Adrenal gland (tissue), 5 donors: ENCODE measurements around the gene PKMYT1.

ENCODE experiments used
- POLR2A ChIP-seq, 2 donors: fragments of 450-650 bp; IDR thresholded peaks; one replicate each; pipeline ENCODE4 v1.6.1; 2017; ENCODE audit warnings: antibody characterized with exemption in 2 of 2, mild to moderate bottlenecking in 2 of 2, moderate library complexity in 1 of 2
- TF ChIP-seq, protein P1 (sequence below), 6 experiments: fragments of 450-650 bp in 4 of 6; fragments of 200-600 bp in 2 of 6; sonication (generic) in 1 of 6; IDR thresholded peaks; 1 replicate in 5 of 6; 2 replicates in 1 of 6; pipeline versions ENCODE4 v1.5.1 to v1.8.0; 2016 to 2021; ENCODE audit warnings: antibody characterized with exemption in 6 of 6, mild to moderate bottlenecking in 2 of 6, moderate library complexity in 1 of 6
- donor health status: DM: no; HTN: no; CAD: no.

- no peak for TF ChIP-seq POLR2A (IDR thresholded peaks at IDR 0.05)
- TF ChIP-seq, protein P1, sequence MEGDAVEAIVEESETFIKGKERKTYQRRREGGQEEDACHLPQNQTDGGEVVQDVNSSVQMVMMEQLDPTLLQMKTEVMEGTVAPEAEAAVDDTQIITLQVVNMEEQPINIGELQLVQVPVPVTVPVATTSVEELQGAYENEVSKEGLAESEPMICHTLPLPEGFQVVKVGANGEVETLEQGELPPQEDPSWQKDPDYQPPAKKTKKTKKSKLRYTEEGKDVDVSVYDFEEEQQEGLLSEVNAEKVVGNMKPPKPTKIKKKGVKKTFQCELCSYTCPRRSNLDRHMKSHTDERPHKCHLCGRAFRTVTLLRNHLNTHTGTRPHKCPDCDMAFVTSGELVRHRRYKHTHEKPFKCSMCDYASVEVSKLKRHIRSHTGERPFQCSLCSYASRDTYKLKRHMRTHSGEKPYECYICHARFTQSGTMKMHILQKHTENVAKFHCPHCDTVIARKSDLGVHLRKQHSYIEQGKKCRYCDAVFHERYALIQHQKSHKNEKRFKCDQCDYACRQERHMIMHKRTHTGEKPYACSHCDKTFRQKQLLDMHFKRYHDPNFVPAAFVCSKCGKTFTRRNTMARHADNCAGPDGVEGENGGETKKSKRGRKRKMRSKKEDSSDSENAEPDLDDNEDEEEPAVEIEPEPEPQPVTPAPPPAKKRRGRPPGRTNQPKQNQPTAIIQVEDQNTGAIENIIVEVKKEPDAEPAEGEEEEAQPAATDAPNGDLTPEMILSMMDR (IDR thresholded peaks at IDR 0.05), result no peak
Measured at GRCh38 chr16:3020604-3021448, 40.6 kb upstream of the PKMYT1 start.
